Measurements from ENCODE around the gene PROCA1.
A peak's percentile ranks its signal among the peaks of the same experiment; 100 is the strongest.

PROCA1 gene

DNA sequence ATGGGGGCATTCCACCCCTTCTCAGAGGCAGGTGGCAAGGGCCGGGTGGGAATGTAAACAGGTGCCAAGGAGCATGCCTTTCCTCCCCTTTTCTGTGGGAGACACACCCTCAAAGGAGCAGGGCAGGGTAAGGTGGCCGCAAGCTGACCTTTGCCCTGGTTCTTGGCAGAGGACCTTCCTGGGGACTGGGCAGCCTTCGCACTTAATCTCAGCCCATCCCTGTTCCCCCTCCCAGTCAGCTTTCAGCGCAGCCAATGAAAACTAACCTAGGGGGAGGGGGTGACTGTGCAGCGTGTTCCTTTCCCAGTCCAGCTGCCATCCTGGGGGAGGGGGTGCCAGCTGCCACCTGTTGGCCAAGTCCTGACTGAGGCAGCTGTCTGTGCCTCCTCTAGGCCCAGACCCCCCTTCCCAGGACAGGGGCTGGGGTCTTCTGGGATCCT is 34.9 kb upstream of the PROCA1 start:
- H3K9me3 ChIP-seq (ENCODE audit: insufficient read depth, low read length) = no peaks in the 10 kb centered on the region
- H4K20me1 ChIP-seq (ENCODE audit: low read depth, low read length) = peaks cover 7% of the 10 kb centered on the region
- no peak overlapping the region for H2AFZ ChIP-seq (ENCODE audit: low read depth, low read length, severe bottlenecking)
- H3K9me2 ChIP-seq (replicated peaks; ENCODE audit: insufficient read depth, low read length) = no peaks in the 10 kb centered on the region
- TF ChIP-seq, protein P1, sequence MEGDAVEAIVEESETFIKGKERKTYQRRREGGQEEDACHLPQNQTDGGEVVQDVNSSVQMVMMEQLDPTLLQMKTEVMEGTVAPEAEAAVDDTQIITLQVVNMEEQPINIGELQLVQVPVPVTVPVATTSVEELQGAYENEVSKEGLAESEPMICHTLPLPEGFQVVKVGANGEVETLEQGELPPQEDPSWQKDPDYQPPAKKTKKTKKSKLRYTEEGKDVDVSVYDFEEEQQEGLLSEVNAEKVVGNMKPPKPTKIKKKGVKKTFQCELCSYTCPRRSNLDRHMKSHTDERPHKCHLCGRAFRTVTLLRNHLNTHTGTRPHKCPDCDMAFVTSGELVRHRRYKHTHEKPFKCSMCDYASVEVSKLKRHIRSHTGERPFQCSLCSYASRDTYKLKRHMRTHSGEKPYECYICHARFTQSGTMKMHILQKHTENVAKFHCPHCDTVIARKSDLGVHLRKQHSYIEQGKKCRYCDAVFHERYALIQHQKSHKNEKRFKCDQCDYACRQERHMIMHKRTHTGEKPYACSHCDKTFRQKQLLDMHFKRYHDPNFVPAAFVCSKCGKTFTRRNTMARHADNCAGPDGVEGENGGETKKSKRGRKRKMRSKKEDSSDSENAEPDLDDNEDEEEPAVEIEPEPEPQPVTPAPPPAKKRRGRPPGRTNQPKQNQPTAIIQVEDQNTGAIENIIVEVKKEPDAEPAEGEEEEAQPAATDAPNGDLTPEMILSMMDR (IDR thresholded peaks at IDR 0.05; ENCODE audit: insufficient read depth, low read length, poor library complexity, severe bottlenecking) = no peak
- no peak for TF ChIP-seq EZH2phosphoT487 (conservative IDR thresholded peaks at IDR 0.05; ENCODE audit: low read length)
- H3K27ac ChIP-seq (ENCODE audit: low read depth, low read length) = peak overlapping the region; percentile 99
- H3K36me3 ChIP-seq (ENCODE audit: low read length) = peaks cover 26% of the 10 kb centered on the region
- H3F3A ChIP-seq (ENCODE audit: insufficient read depth) = peaks cover 87% of the 10 kb centered on the region
- H3K9ac ChIP-seq (ENCODE audit: low read length) = peak overlapping the region; percentile 99
- no peaks in the 10 kb centered on the region for H3K27me3 ChIP-seq (ENCODE audit: low read length)
- peaks cover 49% of the 10 kb centered on the region for H3K79me2 ChIP-seq (ENCODE audit: insufficient read depth, low read length)
- peak overlapping the region; percentile 71 for H3K4me2 ChIP-seq (ENCODE audit: low read depth, low read length, poor library complexity, severe bottlenecking)
- H3K4me3 ChIP-seq (ENCODE audit: insufficient read depth, low read length, poor library complexity, severe bottlenecking) = peak overlapping the region; percentile 98

DNA sequence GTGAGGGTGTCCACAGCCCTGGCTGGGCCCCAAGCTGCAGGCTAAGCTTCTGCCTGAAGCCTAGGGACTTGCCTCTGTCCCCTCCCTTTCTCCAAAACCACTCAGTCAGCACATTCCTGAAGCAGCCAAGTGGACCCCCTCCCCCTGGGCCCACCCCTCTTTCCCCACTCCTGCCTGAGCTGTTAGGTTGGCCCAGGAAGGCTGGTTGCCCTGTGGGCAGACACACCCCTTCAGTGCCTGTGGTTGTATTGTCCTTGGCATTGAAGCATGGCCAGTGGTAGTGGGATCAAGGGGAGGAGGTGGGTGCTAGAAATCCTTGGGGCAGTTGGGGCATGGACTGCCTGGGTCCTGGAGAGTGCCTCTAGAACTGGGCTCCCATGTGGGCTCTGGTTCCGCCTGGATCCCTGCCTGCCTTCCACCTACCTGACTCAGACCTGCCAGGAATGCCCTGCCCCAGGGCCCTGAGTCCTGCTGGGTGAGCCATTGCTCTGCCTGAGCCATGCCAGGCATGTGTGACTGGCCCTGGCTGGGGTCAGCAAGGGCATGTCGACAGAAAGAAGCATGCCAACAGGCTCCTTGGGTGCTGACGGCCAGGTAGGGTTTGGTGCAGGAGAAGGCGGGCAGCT is 34.2 kb upstream of the PROCA1 start:
- Histone ChIP-seq H3F3A (ENCODE audit: insufficient read depth) (peaks cover 88% of the 10 kb centered on the region), H3K9me2 (replicated peaks; ENCODE audit: insufficient read depth, low read length) (no peaks in the 10 kb centered on the region), H3K27me3 (ENCODE audit: low read length) (no peaks in the 10 kb centered on the region), H3K9me3 (ENCODE audit: insufficient read depth, low read length) (no peaks in the 10 kb centered on the region), H3K4me2 (ENCODE audit: low read depth, low read length, poor library complexity, severe bottlenecking) (peak overlapping the region; percentile 71), H3K4me3 (ENCODE audit: insufficient read depth, low read length, poor library complexity, severe bottlenecking) (peak overlapping the region; percentile 98), H2AFZ (ENCODE audit: low read depth, low read length, severe bottlenecking) (no peak overlapping the region), H3K9ac (ENCODE audit: low read length) (peak overlapping the region; percentile 99), H4K20me1 (ENCODE audit: low read depth, low read length) (peaks cover 6% of the 10 kb centered on the region), H3K27ac (ENCODE audit: low read depth, low read length) (peak overlapping the region; percentile 99), H3K36me3 (ENCODE audit: low read length) (peaks cover 21% of the 10 kb centered on the region), H3K79me2 (ENCODE audit: insufficient read depth, low read length) (peaks cover 49% of the 10 kb centered on the region)
- TF ChIP-seq, protein P1 (IDR thresholded peaks at IDR 0.05; ENCODE audit: insufficient read depth, low read length, poor library complexity, severe bottlenecking) = no peak
- no peak for TF ChIP-seq EZH2phosphoT487 (conservative IDR thresholded peaks at IDR 0.05; ENCODE audit: low read length)

DNA sequence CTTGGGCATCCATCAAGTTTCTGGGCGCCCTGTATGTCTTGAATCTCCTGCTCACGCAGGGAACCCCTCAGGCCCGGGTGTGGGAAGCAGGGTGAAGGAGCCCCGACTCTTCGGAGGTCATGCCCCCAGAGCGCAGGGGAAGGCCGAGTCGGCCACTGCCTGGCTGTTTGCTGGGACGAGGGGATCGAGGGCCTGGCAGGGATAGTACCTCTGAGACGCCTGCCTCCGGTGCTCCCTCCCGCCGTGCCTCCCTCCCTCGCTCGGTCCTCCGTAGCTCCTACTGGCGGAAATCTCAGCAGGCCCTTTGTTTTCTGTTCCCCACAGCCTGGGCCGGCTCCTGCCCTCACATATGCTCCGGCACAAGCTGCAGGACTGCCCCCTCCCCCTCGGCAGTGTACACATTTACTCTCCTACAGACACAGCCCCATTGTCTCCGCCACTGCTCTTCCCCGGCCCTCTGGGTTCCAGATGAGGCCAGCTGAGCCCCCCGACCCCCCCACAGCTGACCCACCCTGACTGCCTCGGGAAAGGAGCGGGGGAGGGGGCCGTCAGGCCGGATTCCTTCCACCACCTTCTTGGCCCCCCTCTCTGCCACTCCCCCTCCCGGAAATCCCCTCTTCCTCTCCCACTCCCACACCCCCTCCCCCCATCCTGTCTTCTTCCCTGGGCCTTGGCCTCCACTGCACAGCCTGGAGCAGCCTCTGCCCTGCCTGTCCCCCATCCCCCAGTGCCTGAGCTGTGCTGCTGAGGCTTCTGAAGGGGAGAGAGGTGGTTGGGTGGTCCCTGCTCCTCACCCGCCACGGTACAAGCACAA is 33.5 kb upstream of the PROCA1 start:
- Histone ChIP-seq H2AFZ (ENCODE audit: low read depth, low read length, severe bottlenecking) (no peak overlapping the region), H3K79me2 (ENCODE audit: insufficient read depth, low read length) (peaks cover 42% of the 10 kb centered on the region), H4K20me1 (ENCODE audit: low read depth, low read length) (no peaks in the 10 kb centered on the region; the same call in 1 of the 2 replicates), H3K4me3 (ENCODE audit: insufficient read depth, low read length, poor library complexity, severe bottlenecking) (peak overlapping the region; percentile 98), H3K27me3 (ENCODE audit: low read length) (no peaks in the 10 kb centered on the region), H3K9me3 (ENCODE audit: insufficient read depth, low read length) (no peaks in the 10 kb centered on the region), H3K27ac (ENCODE audit: low read depth, low read length) (peak overlapping the region; percentile 99), H3K4me2 (ENCODE audit: low read depth, low read length, poor library complexity, severe bottlenecking) (peak overlapping the region; percentile 71), H3F3A (ENCODE audit: insufficient read depth) (peaks cover 88% of the 10 kb centered on the region), H3K9me2 (replicated peaks; ENCODE audit: insufficient read depth, low read length) (no peaks in the 10 kb centered on the region), H3K36me3 (ENCODE audit: low read length) (peaks cover 14% of the 10 kb centered on the region), H3K9ac (ENCODE audit: low read length) (peak overlapping the region; percentile 99)
- TF ChIP-seq EZH2phosphoT487 (conservative IDR thresholded peaks at IDR 0.05; ENCODE audit: low read length) = no peak
- TF ChIP-seq, protein P1 (IDR thresholded peaks at IDR 0.05; ENCODE audit: insufficient read depth, low read length, poor library complexity, severe bottlenecking) = no peak

Measured in SU-DHL-6 (cell line).